Measurements from ENCODE around the gene FAM111A. TPM values are rescaled to one million over a fixed set of nuclear protein-coding genes. Genes with fewer than 3 reads are reported as not detected.

The FAM111A gene
- total RNA-seq, 1 donor from 2014 or later, result 13.1 TPM

GRCh38 chr11:59141673-59142460 lies 789 bp upstream of the FAM111A start:
- peak overlapping the region; percentile 95 for H3K4me2 ChIP-seq (ENCODE audit: low read length)
- H3K79me2 ChIP-seq (ENCODE audit: insufficient read depth, low read length), result peaks cover 3% of the 10 kb centered on the region
- FAIRE-seq (peak; percentile 47), DNase-seq (ENCODE audit: low read depth) (peak; percentile 66)
- H3K36me3 ChIP-seq (ENCODE audit: insufficient read depth, low read length), result no peaks in the 10 kb centered on the region
- H3K4me1 Mint-ChIP-seq (ENCODE audit: low read depth, unreplicated experiment), result peaks cover 9% of the 10 kb centered on the region
- peaks cover 6% of the 10 kb centered on the region for H3K27me3 Mint-ChIP-seq (ENCODE audit: low read depth, unreplicated experiment)
- peak overlapping the region; percentile 78 for H3K27ac ChIP-seq (ENCODE audit: low read depth, low read length)
- H3K27me3 ChIP-seq (ENCODE audit: insufficient read depth, low read length), result no peaks in the 10 kb centered on the region
- H3K9ac ChIP-seq (ENCODE audit: low read length), result peak overlapping the region; percentile 80
- H3K36me3 Mint-ChIP-seq (ENCODE audit: low read depth, unreplicated experiment), result peaks cover 2% of the 10 kb centered on the region
- H3K4me1 ChIP-seq (ENCODE audit: insufficient read depth, low read length), result peaks cover 15% of the 10 kb centered on the region
- no peak for TF ChIP-seq EZH2 (IDR thresholded peaks at IDR 0.05; ENCODE audit: insufficient read depth, low read length)
- TF ChIP-seq, protein P1, sequence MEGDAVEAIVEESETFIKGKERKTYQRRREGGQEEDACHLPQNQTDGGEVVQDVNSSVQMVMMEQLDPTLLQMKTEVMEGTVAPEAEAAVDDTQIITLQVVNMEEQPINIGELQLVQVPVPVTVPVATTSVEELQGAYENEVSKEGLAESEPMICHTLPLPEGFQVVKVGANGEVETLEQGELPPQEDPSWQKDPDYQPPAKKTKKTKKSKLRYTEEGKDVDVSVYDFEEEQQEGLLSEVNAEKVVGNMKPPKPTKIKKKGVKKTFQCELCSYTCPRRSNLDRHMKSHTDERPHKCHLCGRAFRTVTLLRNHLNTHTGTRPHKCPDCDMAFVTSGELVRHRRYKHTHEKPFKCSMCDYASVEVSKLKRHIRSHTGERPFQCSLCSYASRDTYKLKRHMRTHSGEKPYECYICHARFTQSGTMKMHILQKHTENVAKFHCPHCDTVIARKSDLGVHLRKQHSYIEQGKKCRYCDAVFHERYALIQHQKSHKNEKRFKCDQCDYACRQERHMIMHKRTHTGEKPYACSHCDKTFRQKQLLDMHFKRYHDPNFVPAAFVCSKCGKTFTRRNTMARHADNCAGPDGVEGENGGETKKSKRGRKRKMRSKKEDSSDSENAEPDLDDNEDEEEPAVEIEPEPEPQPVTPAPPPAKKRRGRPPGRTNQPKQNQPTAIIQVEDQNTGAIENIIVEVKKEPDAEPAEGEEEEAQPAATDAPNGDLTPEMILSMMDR (IDR thresholded peaks at IDR 0.05; ENCODE audit: insufficient read depth, low read depth, low read length), result no peak
- H3K9me3 Mint-ChIP-seq (ENCODE audit: unreplicated experiment), result no peaks in the 10 kb centered on the region
- no peaks in the 10 kb centered on the region for H4K20me1 ChIP-seq (ENCODE audit: insufficient read depth, low read length)
- H3K9me3 ChIP-seq (ENCODE audit: insufficient read depth, low read depth, low read length), result no peaks in the 10 kb centered on the region
- H2AFZ ChIP-seq (ENCODE audit: low read depth, low read length), result peak overlapping the region; percentile 68
- peak overlapping the region; percentile 87 for H3K4me3 ChIP-seq (ENCODE audit: insufficient read depth, low read depth, low read length)
- H3K27ac Mint-ChIP-seq (ENCODE audit: unreplicated experiment), result peak overlapping the region; percentile 85
- H3K4me3 Mint-ChIP-seq (ENCODE audit: unreplicated experiment), result peak overlapping the region; percentile 97

DNA sequence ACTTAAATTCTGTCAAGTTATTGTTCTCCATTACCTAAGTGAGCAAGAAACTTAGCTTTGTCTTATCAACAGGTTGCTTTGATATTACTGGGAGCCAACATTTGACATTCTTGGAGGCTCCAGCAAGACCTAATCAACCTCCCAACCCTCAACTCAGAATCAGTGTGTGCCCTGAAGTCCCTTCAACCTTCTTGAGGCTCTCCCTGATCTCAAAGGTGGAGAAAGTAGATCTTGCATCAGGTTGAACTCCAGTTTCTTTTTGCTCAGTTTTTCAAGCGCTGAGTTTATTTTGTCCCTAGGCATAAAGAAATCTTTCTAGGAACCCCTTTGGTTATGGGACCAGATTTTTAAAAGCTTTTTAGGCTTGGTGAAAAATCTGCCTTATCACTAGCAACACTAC lies 1.4 kb downstream of the FAM111A start:
- peaks cover 15% of the 10 kb centered on the region for H3K4me1 ChIP-seq (ENCODE audit: insufficient read depth, low read length)
- no peaks in the 10 kb centered on the region for H3K9me3 Mint-ChIP-seq (ENCODE audit: unreplicated experiment)
- H3K4me3 Mint-ChIP-seq (ENCODE audit: unreplicated experiment), result peak overlapping the region; percentile 97
- peaks cover 9% of the 10 kb centered on the region for H3K4me1 Mint-ChIP-seq (ENCODE audit: low read depth, unreplicated experiment)
- TF ChIP-seq, protein P1 (IDR thresholded peaks at IDR 0.05; ENCODE audit: insufficient read depth, low read depth, low read length), result no peak
- no peak for TF ChIP-seq EZH2 (IDR thresholded peaks at IDR 0.05; ENCODE audit: insufficient read depth, low read length)
- H3K27me3 ChIP-seq (ENCODE audit: insufficient read depth, low read length), result no peaks in the 10 kb centered on the region
- H3K4me3 ChIP-seq (ENCODE audit: insufficient read depth, low read depth, low read length), result peak overlapping the region; percentile 87
- H3K27ac ChIP-seq (ENCODE audit: low read depth, low read length), result peak overlapping the region; percentile 15
- DNase-seq (ENCODE audit: low read depth) (no peak), FAIRE-seq (no peak)
- H2AFZ ChIP-seq (ENCODE audit: low read depth, low read length), result peak overlapping the region; percentile 64
- peak overlapping the region; percentile 95 for H3K4me2 ChIP-seq (ENCODE audit: low read length)
- H3K36me3 ChIP-seq (ENCODE audit: insufficient read depth, low read length), result no peaks in the 10 kb centered on the region
- no peaks in the 10 kb centered on the region for H4K20me1 ChIP-seq (ENCODE audit: insufficient read depth, low read length)
- H3K9ac ChIP-seq (ENCODE audit: low read length), result peak overlapping the region; percentile 69
- H3K9me3 ChIP-seq (ENCODE audit: insufficient read depth, low read depth, low read length), result no peaks in the 10 kb centered on the region
- H3K79me2 ChIP-seq (ENCODE audit: insufficient read depth, low read length), result peaks cover 3% of the 10 kb centered on the region
- H3K36me3 Mint-ChIP-seq (ENCODE audit: low read depth, unreplicated experiment), result peaks cover 5% of the 10 kb centered on the region
- no peak overlapping the region for H3K27ac Mint-ChIP-seq (ENCODE audit: unreplicated experiment)
- peaks cover 4% of the 10 kb centered on the region for H3K27me3 Mint-ChIP-seq (ENCODE audit: low read depth, unreplicated experiment)

Measured in astrocyte (in vitro differentiated cells and primary cell).